ENCODE data around the gene C2orf76.

Gene C2orf76

DNA sequence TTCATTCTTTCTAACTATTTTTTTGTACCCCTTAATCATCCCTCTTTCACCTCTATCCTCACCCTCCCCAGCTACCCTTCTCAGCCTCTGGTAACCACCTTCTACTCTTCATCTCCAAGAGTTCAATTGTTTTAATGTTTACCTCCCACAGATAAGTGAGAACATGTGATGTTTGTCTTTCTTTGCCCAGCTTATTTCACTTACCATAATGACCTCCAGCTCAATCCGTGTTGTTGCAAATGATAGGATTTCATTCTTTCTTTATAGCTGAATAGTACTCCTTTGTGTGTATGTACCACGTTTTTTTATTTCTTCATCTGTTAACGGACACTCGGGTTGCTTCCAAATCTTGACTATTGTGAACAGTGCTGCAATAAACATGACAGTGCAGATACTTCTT lies 42.9 kb upstream of the C2orf76 start:
- H3K4me1 ChIP-seq (ENCODE audit: low read length), result peaks cover 6% of the 10 kb centered on the region; the same call in 1 of the 2 replicates
- no peaks in the 10 kb centered on the region for H4K20me1 ChIP-seq (ENCODE audit: insufficient read depth, low read length)
- no peak overlapping the region for H2AFZ ChIP-seq (ENCODE audit: low read length)
- H3K36me3 ChIP-seq (replicated peaks; ENCODE audit: insufficient read depth, low read length), result no peaks in the 10 kb centered on the region
- no peak overlapping the region for H3K9ac ChIP-seq (ENCODE audit: low read length)
- no peak overlapping the region for H3K4me3 ChIP-seq (ENCODE audit: low read length)
- H3K27ac ChIP-seq (ENCODE audit: low read length), result no peak overlapping the region
- H3K79me2 ChIP-seq (ENCODE audit: low read length), result no peaks in the 10 kb centered on the region
- H3K4me2 ChIP-seq (ENCODE audit: low read depth, low read length), result no peak overlapping the region
- no peaks in the 10 kb centered on the region for H3K9me3 ChIP-seq (replicated peaks; ENCODE audit: insufficient read depth, low read length)
- no peak for DNase-seq
- no peaks in the 10 kb centered on the region for H3K9me2 ChIP-seq (replicated peaks; ENCODE audit: insufficient read depth, low read length)
- H3K27me3 ChIP-seq (replicated peaks; ENCODE audit: insufficient read depth, low read length), result no peaks in the 10 kb centered on the region
- TF ChIP-seq EZH2 (optimal IDR thresholded peaks at IDR 0.05; ENCODE audit: low read depth, low read length) (no peak), CTCF (IDR thresholded peaks at IDR 0.05; ENCODE audit: low read length) (no peak), EZH2phosphoT487 (IDR thresholded peaks at IDR 0.05; ENCODE audit: low read length) (no peak)
- H3F3A ChIP-seq (ENCODE audit: insufficient read depth, low read length), result peaks cover 6% of the 10 kb centered on the region

DNA sequence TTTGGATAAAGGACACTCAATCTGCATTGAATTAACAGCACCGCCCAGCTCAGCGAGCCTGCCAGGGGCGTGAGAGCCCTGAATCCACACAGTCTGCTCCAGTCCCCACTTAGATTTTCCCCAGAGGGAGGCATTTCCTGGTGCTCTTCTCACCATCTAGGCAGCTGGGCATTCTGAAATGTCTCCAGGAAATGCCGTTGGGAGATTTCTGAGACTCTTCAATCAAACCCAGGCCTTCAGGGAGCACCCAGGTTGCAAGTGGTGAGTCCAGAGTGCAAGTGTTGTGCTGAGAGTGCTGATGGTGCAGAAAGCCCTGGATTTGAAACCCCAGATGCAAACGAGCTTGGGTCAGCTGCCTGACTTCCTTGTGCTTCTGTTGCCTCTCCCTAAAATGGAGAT lies 41.6 kb upstream of the C2orf76 start:
- Histone ChIP-seq H2AFZ (ENCODE audit: low read length) (no peak overlapping the region), H3K27ac (ENCODE audit: low read length) (peak overlapping the region; percentile 26; the same call in 1 of the 2 replicates)
- peak; percentile 85 for DNase-seq

GRCh38 chr2:119407430-119408220 lies 41.0 kb upstream of the C2orf76 start:
- H3K79me2 ChIP-seq (ENCODE audit: low read length), result no peaks in the 10 kb centered on the region
- H3K36me3 ChIP-seq (replicated peaks; ENCODE audit: insufficient read depth, low read length), result no peaks in the 10 kb centered on the region
- DNase-seq, result peak; percentile 58
- no peaks in the 10 kb centered on the region for H3K9me2 ChIP-seq (replicated peaks; ENCODE audit: insufficient read depth, low read length)
- peaks cover 6% of the 10 kb centered on the region for H3F3A ChIP-seq (ENCODE audit: insufficient read depth, low read length)
- no peak overlapping the region; the same call in 1 of the 2 replicates for H3K4me3 ChIP-seq (ENCODE audit: low read length)
- H3K27me3 ChIP-seq (replicated peaks; ENCODE audit: insufficient read depth, low read length), result no peaks in the 10 kb centered on the region
- peak overlapping the region; percentile 28; the same call in 1 of the 2 replicates for H3K4me2 ChIP-seq (ENCODE audit: low read depth, low read length)
- H3K4me1 ChIP-seq (ENCODE audit: low read length), result peaks cover 11% of the 10 kb centered on the region; the same call in 1 of the 2 replicates
- H3K9ac ChIP-seq (ENCODE audit: low read length), result no peak overlapping the region
- no peak overlapping the region for H2AFZ ChIP-seq (ENCODE audit: low read length)
- peak overlapping the region; percentile 26; the same call in 1 of the 2 replicates for H3K27ac ChIP-seq (ENCODE audit: low read length)
- no peaks in the 10 kb centered on the region for H4K20me1 ChIP-seq (ENCODE audit: insufficient read depth, low read length)
- TF ChIP-seq CTCF (IDR thresholded peaks at IDR 0.05; ENCODE audit: low read length) (peak; percentile 78), EZH2phosphoT487 (IDR thresholded peaks at IDR 0.05; ENCODE audit: low read length) (no peak), EZH2 (optimal IDR thresholded peaks at IDR 0.05; ENCODE audit: low read depth, low read length) (no peak)
- no peaks in the 10 kb centered on the region for H3K9me3 ChIP-seq (replicated peaks; ENCODE audit: insufficient read depth, low read length)

More for the DNA sequence above, 41.6 kb upstream of the C2orf76 start:
- Histone ChIP-seq H3K9me3 (replicated peaks; ENCODE audit: insufficient read depth, low read length) (no peaks in the 10 kb centered on the region), H3K27me3 (replicated peaks; ENCODE audit: insufficient read depth, low read length) (no peaks in the 10 kb centered on the region), H3F3A (ENCODE audit: insufficient read depth, low read length) (peaks cover 6% of the 10 kb centered on the region), H3K9ac (ENCODE audit: low read length) (no peak overlapping the region), H3K4me2 (ENCODE audit: low read depth, low read length) (peak overlapping the region; percentile 28; the same call in 1 of the 2 replicates), H3K4me3 (ENCODE audit: low read length) (no peak overlapping the region; the same call in 1 of the 2 replicates), H3K79me2 (ENCODE audit: low read length) (no peaks in the 10 kb centered on the region), H3K9me2 (replicated peaks; ENCODE audit: insufficient read depth, low read length) (no peaks in the 10 kb centered on the region), H3K36me3 (replicated peaks; ENCODE audit: insufficient read depth, low read length) (no peaks in the 10 kb centered on the region), H3K4me1 (ENCODE audit: low read length) (peaks cover 6% of the 10 kb centered on the region; the same call in 1 of the 2 replicates), H4K20me1 (ENCODE audit: insufficient read depth, low read length) (no peaks in the 10 kb centered on the region)
- TF ChIP-seq EZH2phosphoT487 (IDR thresholded peaks at IDR 0.05; ENCODE audit: low read length) (no peak), CTCF (IDR thresholded peaks at IDR 0.05; ENCODE audit: low read length) (no peak), EZH2 (optimal IDR thresholded peaks at IDR 0.05; ENCODE audit: low read depth, low read length) (no peak)
